Activated naive CD4-positive, alpha-beta T cell treated with anti-CD3 and anti-CD28 coated beads, Interleukin-2, amount 50 U/mL, for 24 hours (primary cell): Measurements from ENCODE around the gene PTPRA.
"Not testable (repeated sequence)": the region's sequence is repeated elsewhere in the genome, so short reads cannot be mapped to it uniquely, and the experiment has no call there.

Experiments used
- H3K27ac Mint-ChIP-seq: one replicate; pipeline ENCODE4 v1.8.0; 2021; ENCODE audit warnings: mild to moderate bottlenecking, mixed read lengths
- H3K27me3 Mint-ChIP-seq: one replicate; pipeline ENCODE4 v1.8.0; 2021; ENCODE audit warnings: mixed read lengths
- H3K36me3 Mint-ChIP-seq: one replicate; pipeline ENCODE4 v1.8.0; 2021; ENCODE audit warnings: mixed read lengths
- H3K4me1 Mint-ChIP-seq: one replicate; pipeline ENCODE4 v1.8.0; 2021; ENCODE audit warnings: mixed read lengths
- H3K4me3 Mint-ChIP-seq: one replicate; pipeline ENCODE4 v1.8.0; 2021; ENCODE audit warnings: mild to moderate bottlenecking, mixed read lengths
- H3K9me3 Mint-ChIP-seq: one replicate; pipeline ENCODE4 v1.8.0; 2021; ENCODE audit warnings: mixed read lengths

Gene PTPRA

DNA sequence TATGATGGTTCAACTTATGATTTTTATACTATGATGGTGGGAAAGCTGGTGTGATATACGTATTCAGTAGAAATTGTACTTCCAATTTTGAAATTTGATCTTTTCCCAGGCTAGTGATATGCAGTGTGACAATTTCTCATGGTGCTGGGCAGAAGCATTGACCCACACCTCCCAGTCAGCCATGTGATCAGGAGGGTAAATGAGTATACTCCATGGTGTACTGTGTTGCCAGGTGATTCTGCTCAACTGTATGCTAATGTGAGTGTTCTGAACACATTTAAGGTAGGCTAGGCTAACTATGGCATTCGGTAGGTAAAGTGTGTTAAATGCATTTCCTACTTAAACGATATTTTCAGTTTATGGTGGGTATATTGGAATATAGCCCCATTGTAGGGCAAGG is 19.1 kb downstream of the PTPRA start:
- H3K27ac Mint-ChIP-seq: no peak overlapping the region
- H3K27me3 Mint-ChIP-seq: no peaks in the 10 kb centered on the region
- peaks cover 15% of the 10 kb centered on the region for H3K36me3 Mint-ChIP-seq
- H3K4me3 Mint-ChIP-seq: no peak overlapping the region
- no peaks in the 10 kb centered on the region for H3K9me3 Mint-ChIP-seq
- peaks cover 59% of the 10 kb centered on the region for H3K4me1 Mint-ChIP-seq

GRCh38 chr20:2894221-2894620 is 20.9 kb downstream of the PTPRA start:
- Mint-ChIP-seq H3K36me3 (peaks cover 15% of the 10 kb centered on the region), H3K9me3 (no peaks in the 10 kb centered on the region), H3K27ac (no peak overlapping the region), H3K4me1 (peaks cover 49% of the 10 kb centered on the region), H3K4me3 (no peak overlapping the region), H3K27me3 (no peaks in the 10 kb centered on the region)

- H3K4me3 Mint-ChIP-seq, H3K9me3 Mint-ChIP-seq, H3K27ac Mint-ChIP-seq, H3K27me3 Mint-ChIP-seq: not testable (repeated sequence)
- H3K36me3 Mint-ChIP-seq: peaks cover 15% of the 10 kb centered on the region
- peaks cover 50% of the 10 kb centered on the region for H3K4me1 Mint-ChIP-seq
Observed at GRCh38 chr20:2895154-2895553, 21.9 kb downstream of the PTPRA start.

- peaks cover 56% of the 10 kb centered on the region for H3K4me1 Mint-ChIP-seq
- H3K27me3 Mint-ChIP-seq: no peaks in the 10 kb centered on the region
- H3K9me3 Mint-ChIP-seq: no peaks in the 10 kb centered on the region
- no peak overlapping the region for H3K4me3 Mint-ChIP-seq
- peaks cover 12% of the 10 kb centered on the region for H3K36me3 Mint-ChIP-seq
- no peak overlapping the region for H3K27ac Mint-ChIP-seq
Observed at GRCh38 chr20:2899243-2899642, 26.0 kb downstream of the PTPRA start.

DNA sequence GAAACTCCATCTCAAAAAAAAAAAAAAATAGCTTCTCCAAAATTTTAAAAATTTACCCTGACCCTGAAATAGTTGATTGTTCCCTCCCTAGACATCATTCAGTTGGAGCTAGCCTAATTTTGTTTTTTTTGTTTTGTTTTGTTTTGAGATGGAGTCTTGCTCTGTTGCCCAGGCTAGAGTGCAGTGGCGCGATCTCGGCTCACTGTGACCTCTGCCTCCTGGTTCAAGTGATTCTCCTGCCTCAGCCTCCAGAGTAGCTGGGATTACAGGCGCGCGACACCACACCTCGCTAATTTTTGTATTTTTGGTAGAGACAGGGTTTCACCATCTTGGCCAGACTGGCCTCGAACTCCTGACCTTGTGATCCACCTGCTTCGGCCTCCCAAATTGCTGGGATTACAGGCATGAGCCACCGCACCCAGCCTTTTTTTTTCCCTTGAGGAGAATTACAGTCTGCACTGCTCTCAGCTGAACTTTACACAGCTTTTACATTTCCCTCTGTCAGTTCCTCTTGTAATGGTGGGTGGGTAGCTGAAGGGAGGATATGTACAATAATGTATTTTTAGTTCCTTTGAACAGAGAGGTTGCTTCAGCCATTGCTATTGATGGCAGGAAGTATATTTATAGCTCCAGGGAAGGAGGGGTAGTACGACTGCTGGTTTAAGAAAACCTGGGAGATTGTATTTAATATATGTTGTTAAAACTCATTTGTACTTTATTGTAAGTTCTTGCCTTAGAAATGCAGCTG is 27.7 kb downstream of the PTPRA start:
- H3K27me3 Mint-ChIP-seq: no peaks in the 10 kb centered on the region
- peaks cover 64% of the 10 kb centered on the region for H3K4me1 Mint-ChIP-seq
- H3K36me3 Mint-ChIP-seq: peaks cover 7% of the 10 kb centered on the region
- no peaks in the 10 kb centered on the region for H3K9me3 Mint-ChIP-seq
- H3K27ac Mint-ChIP-seq: no peak overlapping the region
- H3K4me3 Mint-ChIP-seq: peak overlapping the region; percentile 52

- H3K4me3 Mint-ChIP-seq: no peak overlapping the region
- H3K4me1 Mint-ChIP-seq: peaks cover 62% of the 10 kb centered on the region
- peak overlapping the region; percentile 69 for H3K27ac Mint-ChIP-seq
- H3K27me3 Mint-ChIP-seq: no peaks in the 10 kb centered on the region
- H3K9me3 Mint-ChIP-seq: no peaks in the 10 kb centered on the region
- no peaks in the 10 kb centered on the region for H3K36me3 Mint-ChIP-seq
Observed at GRCh38 chr20:2902291-2902690, 29.0 kb downstream of the PTPRA start.

DNA sequence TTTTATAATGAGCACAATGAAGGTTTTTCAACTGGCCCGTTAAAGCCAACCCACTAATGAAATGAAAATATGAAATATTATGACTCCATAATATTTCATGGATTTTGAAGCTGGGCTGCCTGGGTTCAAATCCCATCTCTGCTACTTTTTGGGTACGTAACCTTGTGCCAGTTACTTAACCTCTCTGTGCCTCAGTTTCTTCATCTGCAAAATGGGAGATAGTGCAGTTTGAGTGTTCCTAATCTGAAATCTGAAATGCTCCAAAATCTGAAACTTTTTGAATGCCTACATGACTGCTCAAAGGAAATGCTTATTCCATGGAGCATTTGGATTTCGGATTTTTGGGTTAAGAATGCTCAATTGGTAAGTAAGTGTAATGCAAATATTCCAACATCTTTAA is 29.5 kb downstream of the PTPRA start:
- Mint-ChIP-seq H3K27me3 (no peaks in the 10 kb centered on the region), H3K4me1 (peaks cover 62% of the 10 kb centered on the region), H3K27ac (no peak overlapping the region), H3K36me3 (no peaks in the 10 kb centered on the region), H3K4me3 (no peak overlapping the region), H3K9me3 (no peaks in the 10 kb centered on the region)

- Mint-ChIP-seq H3K27me3 (no peaks in the 10 kb centered on the region), H3K4me1 (peaks cover 64% of the 10 kb centered on the region), H3K27ac (no peak overlapping the region), H3K9me3 (no peaks in the 10 kb centered on the region), H3K36me3 (no peaks in the 10 kb centered on the region), H3K4me3 (no peak overlapping the region)
Observed at GRCh38 chr20:2903686-2904085, 30.4 kb downstream of the PTPRA start.

DNA sequence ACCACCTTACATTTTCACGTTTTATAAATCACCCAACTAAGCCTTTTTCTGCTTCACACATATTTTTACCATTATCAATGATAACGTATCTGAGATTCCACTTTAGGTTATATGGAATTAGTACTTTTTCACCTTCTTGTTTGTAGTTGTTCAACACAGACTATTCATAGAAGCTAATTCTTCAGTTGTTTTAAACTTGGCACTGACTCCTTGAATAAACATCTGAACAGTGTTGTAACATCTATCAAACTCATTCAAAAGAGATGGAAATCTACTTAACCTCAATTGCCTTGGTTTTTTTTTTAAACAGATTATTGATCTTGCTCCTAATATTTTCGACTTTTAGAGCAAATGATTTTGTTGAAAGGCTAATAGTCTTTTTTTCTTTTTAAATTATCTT is 34.2 kb downstream of the PTPRA start:
- Mint-ChIP-seq H3K27ac (no peak overlapping the region), H3K27me3 (no peaks in the 10 kb centered on the region), H3K4me1 (peaks cover 36% of the 10 kb centered on the region), H3K4me3 (no peak overlapping the region), H3K36me3 (no peaks in the 10 kb centered on the region), H3K9me3 (no peaks in the 10 kb centered on the region)

DNA sequence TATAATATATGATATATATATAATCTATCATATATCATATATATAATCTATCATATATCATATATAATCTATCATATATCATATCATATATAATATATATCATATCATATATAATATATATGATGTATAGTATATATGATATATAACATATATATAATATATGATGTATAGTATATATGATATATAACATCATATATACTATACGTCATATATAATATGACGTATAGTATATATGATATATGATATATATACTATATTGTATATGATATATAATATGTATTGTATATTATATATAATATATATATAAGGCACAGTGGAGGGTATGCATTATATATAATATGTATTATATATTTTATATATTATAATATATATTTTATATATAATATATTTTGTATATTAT is 36.7 kb downstream of the PTPRA start:
- peaks cover 30% of the 10 kb centered on the region for H3K4me1 Mint-ChIP-seq
- no peaks in the 10 kb centered on the region for H3K9me3 Mint-ChIP-seq
- H3K27me3 Mint-ChIP-seq: no peaks in the 10 kb centered on the region
- no peak overlapping the region for H3K27ac Mint-ChIP-seq
- H3K4me3 Mint-ChIP-seq: no peak overlapping the region
- H3K36me3 Mint-ChIP-seq: no peaks in the 10 kb centered on the region

- Mint-ChIP-seq H3K4me3 (no peak overlapping the region), H3K4me1 (peaks cover 27% of the 10 kb centered on the region), H3K27ac (peak overlapping the region; percentile 59), H3K9me3 (no peaks in the 10 kb centered on the region), H3K36me3 (peaks cover 1% of the 10 kb centered on the region), H3K27me3 (no peaks in the 10 kb centered on the region)
Observed at GRCh38 chr20:2911200-2911599, 37.9 kb downstream of the PTPRA start.

DNA sequence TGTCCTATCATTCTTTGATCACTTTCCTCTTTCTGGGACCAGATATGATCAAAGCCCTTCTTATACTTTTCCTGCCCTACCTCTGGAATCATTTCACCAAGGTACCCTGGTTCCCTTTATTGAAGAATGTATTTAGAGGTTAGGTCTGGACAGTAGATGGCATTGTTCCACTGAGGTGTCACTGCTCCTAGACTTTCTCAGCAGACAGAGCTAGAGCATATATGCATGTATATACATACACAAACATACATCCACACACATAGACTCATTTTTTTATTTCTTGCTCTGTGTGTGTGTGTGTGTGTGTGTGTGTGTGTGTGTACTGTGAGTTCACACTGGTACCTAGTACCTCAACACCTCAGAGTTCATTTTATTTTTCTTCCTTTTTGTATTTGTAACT is 40.9 kb downstream of the PTPRA start:
- no peak overlapping the region for H3K4me3 Mint-ChIP-seq
- H3K9me3 Mint-ChIP-seq: no peaks in the 10 kb centered on the region
- peaks cover 33% of the 10 kb centered on the region for H3K4me1 Mint-ChIP-seq
- H3K27ac Mint-ChIP-seq: no peak overlapping the region
- peaks cover 4% of the 10 kb centered on the region for H3K36me3 Mint-ChIP-seq
- H3K27me3 Mint-ChIP-seq: no peaks in the 10 kb centered on the region

DNA sequence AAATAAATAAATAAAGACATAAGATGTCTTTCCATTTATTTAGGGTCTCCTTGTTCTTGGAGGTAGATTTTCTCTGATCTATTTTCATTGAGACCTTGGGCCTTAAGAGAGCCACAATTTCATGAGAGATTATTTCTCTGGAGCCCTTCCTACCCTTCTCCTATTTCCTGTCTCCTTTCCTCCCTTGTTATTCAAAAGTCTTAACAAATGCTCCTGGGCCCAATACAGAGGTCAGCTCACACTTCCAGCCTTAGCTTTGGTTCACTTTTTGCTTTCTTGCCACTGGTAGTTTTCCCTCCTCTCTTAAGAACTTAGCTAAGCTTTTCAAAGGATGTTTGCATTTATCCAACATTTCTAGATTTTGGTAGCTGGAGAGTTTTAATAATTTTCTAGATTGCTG is 44.0 kb downstream of the PTPRA start:
- peaks cover 43% of the 10 kb centered on the region for H3K4me1 Mint-ChIP-seq
- no peaks in the 10 kb centered on the region for H3K9me3 Mint-ChIP-seq
- H3K4me3 Mint-ChIP-seq: no peak overlapping the region
- H3K27ac Mint-ChIP-seq: peak overlapping the region; percentile 25
- peaks cover 7% of the 10 kb centered on the region for H3K36me3 Mint-ChIP-seq
- H3K27me3 Mint-ChIP-seq: no peaks in the 10 kb centered on the region

- peaks cover 7% of the 10 kb centered on the region for H3K36me3 Mint-ChIP-seq
- peak overlapping the region; percentile 30 for H3K27ac Mint-ChIP-seq
- no peaks in the 10 kb centered on the region for H3K27me3 Mint-ChIP-seq
- no peak overlapping the region for H3K4me3 Mint-ChIP-seq
- H3K4me1 Mint-ChIP-seq: peaks cover 43% of the 10 kb centered on the region
- H3K9me3 Mint-ChIP-seq: no peaks in the 10 kb centered on the region
Observed at GRCh38 chr20:2918096-2919049, 45.1 kb downstream of the PTPRA start.

DNA sequence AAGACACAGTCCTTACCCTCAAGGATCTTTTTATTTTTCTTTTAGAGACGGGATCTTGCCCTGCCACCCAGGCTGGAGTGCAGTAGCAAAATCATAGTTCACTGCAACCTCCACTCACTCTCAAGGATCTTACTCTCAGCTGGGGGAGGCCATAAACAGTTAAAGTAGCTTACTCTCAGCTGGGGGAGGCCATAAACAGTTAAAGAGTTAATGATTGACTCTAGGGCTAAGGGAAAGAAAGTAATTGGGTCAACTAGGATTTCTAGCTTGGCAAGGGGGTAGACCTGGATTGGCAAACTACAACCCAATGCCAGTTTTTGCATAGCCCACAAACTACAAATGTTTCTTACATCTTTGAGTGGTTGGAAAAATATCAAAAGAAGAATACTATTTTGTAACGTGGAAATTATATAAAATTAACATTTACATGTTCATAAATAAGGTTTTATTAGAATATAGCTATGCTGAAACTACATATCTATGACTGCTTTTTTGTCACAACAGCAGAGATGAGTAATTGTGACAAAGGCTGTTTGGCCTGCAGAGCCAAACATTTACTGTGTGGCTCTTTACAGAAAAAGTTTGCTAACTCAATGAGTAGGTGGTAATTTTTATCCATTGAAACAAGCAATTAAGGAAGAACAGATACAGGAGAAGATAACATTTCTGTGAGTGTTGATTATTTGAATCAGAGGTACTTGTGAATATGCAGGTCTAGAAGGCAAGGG is 46.4 kb downstream of the PTPRA start:
- H3K36me3 Mint-ChIP-seq: peaks cover 10% of the 10 kb centered on the region
- H3K4me1 Mint-ChIP-seq: peaks cover 37% of the 10 kb centered on the region
- H3K27ac Mint-ChIP-seq: peak overlapping the region; percentile 83
- H3K9me3 Mint-ChIP-seq: no peaks in the 10 kb centered on the region
- H3K4me3 Mint-ChIP-seq: no peak overlapping the region
- H3K27me3 Mint-ChIP-seq: no peaks in the 10 kb centered on the region

GRCh38 chr20:2920473-2920872 is 47.2 kb downstream of the PTPRA start:
- Mint-ChIP-seq H3K4me1 (peaks cover 34% of the 10 kb centered on the region), H3K36me3 (peaks cover 13% of the 10 kb centered on the region), H3K4me3 (no peak overlapping the region), H3K27ac (no peak overlapping the region), H3K27me3 (no peaks in the 10 kb centered on the region), H3K9me3 (no peaks in the 10 kb centered on the region)
